HL-60 (cell line): ENCODE measurements around the gene GEMIN4.

ENCODE experiments used
- CTCF ChIP-seq: IDR thresholded peaks from one replicate; pipeline ENCODE4 v1.5.1; 2011; ENCODE audit warnings: low read length, control low read depth, inconsistent platforms; ENCODE audit not compliant: insufficient read depth
- SPI1 ChIP-seq: IDR thresholded peaks from 2 replicates; pipeline ENCODE4 v1.6.1; 2012; ENCODE audit warnings: low read depth, mild to moderate bottlenecking, borderline replicate concordance

- TF ChIP-seq CTCF (no peak), SPI1 (no peak)
Observed at GRCh38 chr17:703081-703875, 48.8 kb downstream of the GEMIN4 start.
